ENCODE results near the gene SLC22A23.

SLC22A23 gene

DNA sequence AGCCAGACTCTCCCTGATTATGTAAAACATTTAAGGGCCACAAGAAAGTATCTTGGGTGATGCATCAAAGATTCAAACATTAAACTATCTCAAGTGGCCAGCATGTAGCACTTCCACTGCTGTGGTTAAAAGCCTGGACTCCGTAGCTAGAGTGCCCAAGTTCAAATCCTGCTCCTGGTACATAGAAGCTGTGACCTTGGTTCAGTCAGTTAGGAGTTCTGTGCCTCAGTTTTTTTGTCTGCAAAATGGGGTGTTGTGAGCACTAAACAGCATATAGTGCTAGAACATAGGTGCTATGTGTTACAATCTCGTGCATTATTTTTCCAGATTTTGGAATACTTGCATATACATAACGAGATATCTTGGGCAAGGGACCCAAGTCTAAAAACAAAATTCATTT is 129.4 kb downstream of the SLC22A23 start:
- TF ChIP-seq, protein P1, sequence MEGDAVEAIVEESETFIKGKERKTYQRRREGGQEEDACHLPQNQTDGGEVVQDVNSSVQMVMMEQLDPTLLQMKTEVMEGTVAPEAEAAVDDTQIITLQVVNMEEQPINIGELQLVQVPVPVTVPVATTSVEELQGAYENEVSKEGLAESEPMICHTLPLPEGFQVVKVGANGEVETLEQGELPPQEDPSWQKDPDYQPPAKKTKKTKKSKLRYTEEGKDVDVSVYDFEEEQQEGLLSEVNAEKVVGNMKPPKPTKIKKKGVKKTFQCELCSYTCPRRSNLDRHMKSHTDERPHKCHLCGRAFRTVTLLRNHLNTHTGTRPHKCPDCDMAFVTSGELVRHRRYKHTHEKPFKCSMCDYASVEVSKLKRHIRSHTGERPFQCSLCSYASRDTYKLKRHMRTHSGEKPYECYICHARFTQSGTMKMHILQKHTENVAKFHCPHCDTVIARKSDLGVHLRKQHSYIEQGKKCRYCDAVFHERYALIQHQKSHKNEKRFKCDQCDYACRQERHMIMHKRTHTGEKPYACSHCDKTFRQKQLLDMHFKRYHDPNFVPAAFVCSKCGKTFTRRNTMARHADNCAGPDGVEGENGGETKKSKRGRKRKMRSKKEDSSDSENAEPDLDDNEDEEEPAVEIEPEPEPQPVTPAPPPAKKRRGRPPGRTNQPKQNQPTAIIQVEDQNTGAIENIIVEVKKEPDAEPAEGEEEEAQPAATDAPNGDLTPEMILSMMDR (IDR thresholded peaks at IDR 0.05; ENCODE audit: low read depth, low read length, poor library complexity, severe bottlenecking), result no peak
- TF ChIP-seq EZH2phosphoT487 (IDR thresholded peaks at IDR 0.05; ENCODE audit: borderline replicate concordance, low read length), result no peak
- no peaks in the 10 kb centered on the region for H3K36me3 ChIP-seq (ENCODE audit: control insufficient read depth, low read length)
- H3K4me1 ChIP-seq (ENCODE audit: control insufficient read depth, low read length), result no peaks in the 10 kb centered on the region
- no peak overlapping the region for H3K4me2 ChIP-seq (ENCODE audit: low read length)
- no peaks in the 10 kb centered on the region for H3F3A ChIP-seq (ENCODE audit: control insufficient read depth, insufficient read depth)
- no peak overlapping the region for H3K27ac ChIP-seq (ENCODE audit: low read depth, low read length)
- H3K4me3 ChIP-seq (ENCODE audit: low read length), result no peak overlapping the region
- no peaks in the 10 kb centered on the region for H3K9me3 ChIP-seq (ENCODE audit: control insufficient read depth, insufficient read depth, low read length)
- no peaks in the 10 kb centered on the region for H3K9me2 ChIP-seq (replicated peaks; ENCODE audit: control insufficient read depth, low read length)
- H3K79me2 ChIP-seq (ENCODE audit: control insufficient read depth, low read length), result no peaks in the 10 kb centered on the region
- no peaks in the 10 kb centered on the region for H4K20me1 ChIP-seq (ENCODE audit: control insufficient read depth, insufficient read depth, low read depth, low read length)
- peaks cover 29% of the 10 kb centered on the region for H3K27me3 ChIP-seq (ENCODE audit: control insufficient read depth, low read length)

DNA sequence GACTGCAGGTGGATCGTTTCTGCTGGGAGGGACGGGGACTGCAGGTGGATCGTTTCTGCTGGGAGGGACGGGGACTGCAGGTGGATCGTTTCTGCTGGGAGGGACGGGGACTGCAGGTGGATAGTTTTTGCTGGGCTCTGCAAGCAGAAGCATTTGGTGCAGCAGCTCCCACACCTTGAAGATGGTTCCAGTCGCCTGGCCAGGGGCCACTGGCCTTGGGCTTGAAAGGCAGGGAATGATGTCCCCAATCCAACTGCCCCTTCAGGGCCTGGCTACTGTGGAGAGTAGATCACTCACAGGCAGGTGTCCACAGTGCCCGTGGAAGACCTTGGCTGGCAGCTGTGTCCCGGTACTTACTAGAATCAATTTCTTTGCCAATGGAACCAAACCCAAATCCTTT is 129.9 kb downstream of the SLC22A23 start:
- H4K20me1 ChIP-seq (ENCODE audit: control insufficient read depth, insufficient read depth, low read depth, low read length), result no peaks in the 10 kb centered on the region
- no peaks in the 10 kb centered on the region for H3K9me3 ChIP-seq (ENCODE audit: control insufficient read depth, insufficient read depth, low read length)
- no peaks in the 10 kb centered on the region for H3K9me2 ChIP-seq (replicated peaks; ENCODE audit: control insufficient read depth, low read length)
- H3K4me1 ChIP-seq (ENCODE audit: control insufficient read depth, low read length), result no peaks in the 10 kb centered on the region
- no peak for TF ChIP-seq EZH2phosphoT487 (IDR thresholded peaks at IDR 0.05; ENCODE audit: borderline replicate concordance, low read length)
- TF ChIP-seq, protein P1 (IDR thresholded peaks at IDR 0.05; ENCODE audit: low read depth, low read length, poor library complexity, severe bottlenecking), result no peak
- no peaks in the 10 kb centered on the region for H3K79me2 ChIP-seq (ENCODE audit: control insufficient read depth, low read length)
- no peaks in the 10 kb centered on the region for H3K36me3 ChIP-seq (ENCODE audit: control insufficient read depth, low read length)
- H3K4me2 ChIP-seq (ENCODE audit: low read length), result no peak overlapping the region
- H3F3A ChIP-seq (ENCODE audit: control insufficient read depth, insufficient read depth), result no peaks in the 10 kb centered on the region
- no peak overlapping the region for H3K4me3 ChIP-seq (ENCODE audit: low read length)
- no peak overlapping the region for H3K27ac ChIP-seq (ENCODE audit: low read depth, low read length)
- peaks cover 27% of the 10 kb centered on the region for H3K27me3 ChIP-seq (ENCODE audit: control insufficient read depth, low read length)

DNA sequence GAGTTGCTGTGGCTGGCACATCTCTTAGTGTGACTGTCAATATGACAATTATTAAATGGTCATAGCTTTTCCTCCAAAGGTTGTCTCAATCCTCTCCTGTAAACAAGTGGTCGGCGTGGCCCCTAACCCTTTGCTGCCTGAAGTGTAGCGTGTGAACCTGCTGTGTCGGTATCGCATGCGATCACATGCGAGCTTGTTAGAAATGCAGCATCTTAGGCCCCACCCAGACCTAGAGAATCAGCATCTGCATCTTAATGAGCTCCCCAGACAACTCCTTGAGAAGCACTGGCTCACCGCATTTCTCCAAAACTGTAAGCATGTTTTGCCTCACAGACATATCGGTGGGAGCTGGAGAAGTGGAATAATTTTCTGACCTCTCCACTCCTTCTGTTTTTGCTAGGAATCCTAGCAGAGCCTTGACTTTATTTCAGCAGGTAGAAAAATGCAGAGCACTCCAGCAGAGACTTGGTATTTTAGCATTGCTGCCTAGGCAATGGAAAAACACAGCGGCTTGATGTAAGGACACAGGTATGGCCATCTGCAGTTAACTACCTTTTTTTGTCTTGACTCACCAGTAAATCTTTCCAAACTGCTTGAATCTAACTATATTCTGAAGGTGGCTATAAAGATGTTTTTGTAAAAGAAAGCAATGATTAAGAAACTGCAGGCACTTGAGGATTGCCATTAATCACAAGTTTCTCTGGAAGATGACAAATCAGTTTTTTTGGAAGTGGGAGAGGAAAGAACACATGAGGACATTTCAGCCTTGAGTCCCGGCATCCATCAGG is 130.5 kb downstream of the SLC22A23 start:
- Histone ChIP-seq H3K9me2 (replicated peaks; ENCODE audit: control insufficient read depth, low read length) (no peaks in the 10 kb centered on the region), H3K4me2 (ENCODE audit: low read length) (no peak overlapping the region), H3K79me2 (ENCODE audit: control insufficient read depth, low read length) (no peaks in the 10 kb centered on the region), H4K20me1 (ENCODE audit: control insufficient read depth, insufficient read depth, low read depth, low read length) (no peaks in the 10 kb centered on the region), H3K4me1 (ENCODE audit: control insufficient read depth, low read length) (no peaks in the 10 kb centered on the region), H3K27ac (ENCODE audit: low read depth, low read length) (no peak overlapping the region), H3K9me3 (ENCODE audit: control insufficient read depth, insufficient read depth, low read length) (no peaks in the 10 kb centered on the region), H3F3A (ENCODE audit: control insufficient read depth, insufficient read depth) (no peaks in the 10 kb centered on the region), H3K4me3 (ENCODE audit: low read length) (no peak overlapping the region), H3K36me3 (ENCODE audit: control insufficient read depth, low read length) (no peaks in the 10 kb centered on the region), H3K27me3 (ENCODE audit: control insufficient read depth, low read length) (peaks cover 28% of the 10 kb centered on the region)
- TF ChIP-seq, protein P1 (IDR thresholded peaks at IDR 0.05; ENCODE audit: low read depth, low read length, poor library complexity, severe bottlenecking), result no peak
- TF ChIP-seq EZH2phosphoT487 (IDR thresholded peaks at IDR 0.05; ENCODE audit: borderline replicate concordance, low read length), result no peak

Data from DOHH2 (cell line).